B cell (primary cell): ENCODE results near the gene PRKAB1. TPM values are rescaled to one million over a fixed set of nuclear protein-coding genes. Genes with fewer than 3 reads are reported as not detected.

Experiments used
- ATAC-seq: fragments of 200-7000 bp; cut with Tn5 transposase; one replicate; pipeline ENCODE4 v1.10.0; 2021; ENCODE audit warnings: low read depth, mild to moderate bottlenecking, moderate number of reproducible peaks, moderate library complexity
- CTCF ChIA-PET: fragments of 350-600 bp; sonication (Branson Sonifier 250); formaldehyde crosslinking; loops from one replicate; lab custom pipeline; 2021; ENCODE audit warnings: antibody characterized with exemption, inconsistent platforms; lab: Charles Lee
- POLR2A ChIA-PET: fragments of 350-600 bp; sonication (Branson Sonifier 250); formaldehyde crosslinking; loops from one replicate; lab custom pipeline; 2021; ENCODE audit warnings: antibody characterized with exemption; lab: Charles Lee
- DNase-seq: peaks from one replicate; pipeline ENCODE4 v3.0.0; 2013
- H2AFZ ChIP-seq: 2 replicates; pipeline ENCODE4 v1.6.1; 2012; ENCODE audit warnings: mild to moderate bottlenecking, low read depth, low read length; ENCODE audit not compliant: insufficient read depth, poor library complexity, severe bottlenecking
- H3K27ac ChIP-seq, 2 donors: 1 replicate in 1 of 2; 2 replicates in 1 of 2; pipeline ENCODE4 v1.5.1; 2012 to 2013; ENCODE audit warnings: low read length in 2 of 2, mild to moderate bottlenecking in 2 of 2, moderate library complexity in 1 of 2
- H3K27me3 ChIP-seq, 4 experiments: fragments of 200-600 bp in 1 of 4; sonication (generic) in 1 of 4; replicated peaks in 1 of 4; 1 replicate in 2 of 4; 2 replicates in 2 of 4; pipeline versions ENCODE4 v1.6.1 to v1.7.0; 2013 to 2016; ENCODE audit warnings: low read length in 3 of 4, mild to moderate bottlenecking in 2 of 4, mixed read lengths in 1 of 4, moderate library complexity in 1 of 4; ENCODE audit not compliant: insufficient read depth in 4 of 4, control insufficient read depth in 3 of 4; ENCODE audit errors: control extremely low read depth in 1 of 4
- H3K36me3 ChIP-seq, 2 experiments: replicated peaks in 1 of 2; 1 replicate in 1 of 2; 2 replicates in 1 of 2; pipeline versions ENCODE4 v1.6.1 to v1.7.1; 2013; ENCODE audit warnings: low read length in 1 of 2; ENCODE audit not compliant: insufficient read depth in 2 of 2, control insufficient read depth in 1 of 2; ENCODE audit errors: control extremely low read depth in 1 of 2, extremely low read depth in 1 of 2
- H3K4me1 ChIP-seq, 2 donors: fragments of 200-600 bp in 1 of 2; sonication (generic) in 1 of 2; 1 replicate in 1 of 2; 2 replicates in 1 of 2; pipeline versions ENCODE4 v1.5.1 to v1.6.1; 2013 to 2017; ENCODE audit warnings: low read length in 2 of 2; ENCODE audit not compliant: control insufficient read depth in 2 of 2, insufficient read depth in 2 of 2
- H3K4me2 ChIP-seq: replicated peaks from 2 replicates; pipeline ENCODE3; 2012; ENCODE audit warnings: mild to moderate bottlenecking, low read depth, low read length; ENCODE audit not compliant: poor library complexity, severe bottlenecking
- H3K4me3 ChIP-seq, 5 experiments: fragments of 200-600 bp in 1 of 5; sonication (generic) in 1 of 5; 1 replicate in 3 of 5; 2 replicates in 2 of 5; pipeline versions ENCODE4 v1.5.1 to v1.7.0; 2011 to 2016; ENCODE audit warnings: low read length in 4 of 5, mild to moderate bottlenecking in 4 of 5, low read depth in 2 of 5, control low read depth in 1 of 5, moderate library complexity in 1 of 5; ENCODE audit not compliant: insufficient read depth in 1 of 5; ENCODE audit errors: control extremely low read depth in 1 of 5, extremely low read depth in 1 of 5
- H3K79me2 ChIP-seq: fragments of 200-600 bp; sonication (generic); one replicate; pipeline ENCODE4 v1.6.0; 2016; ENCODE audit warnings: low read length; ENCODE audit not compliant: control insufficient read depth, insufficient read depth
- H3K9ac ChIP-seq: fragments of 200-600 bp; sonication (generic); 2 replicates; pipeline ENCODE4 v1.6.1; 2017; ENCODE audit warnings: mild to moderate bottlenecking, low read length, moderate library complexity
- H3K9me3 ChIP-seq, 3 donors: one replicate each; pipeline versions ENCODE4 v1.6.1 to v1.7.1; 2013; ENCODE audit warnings: low read length in 2 of 3; ENCODE audit not compliant: control insufficient read depth in 2 of 3, insufficient read depth in 1 of 3; ENCODE audit errors: control extremely low read depth in 1 of 3
- H4K20me1 ChIP-seq: 2 replicates; pipeline ENCODE4 v1.6.0; 2012; ENCODE audit warnings: mild to moderate bottlenecking, low read length; ENCODE audit not compliant: insufficient read depth, control insufficient read depth, poor library complexity, severe bottlenecking
- H3K27ac Mint-ChIP-seq: one replicate; pipeline ENCODE4 v1.8.0; 2021; ENCODE audit warnings: mixed read lengths
- H3K27me3 Mint-ChIP-seq: one replicate; pipeline ENCODE4 v1.8.0; 2021; ENCODE audit warnings: mixed read lengths
- H3K4me1 Mint-ChIP-seq: one replicate; pipeline ENCODE4 v1.8.0; 2021; ENCODE audit warnings: mixed read lengths
- H3K4me3 Mint-ChIP-seq: one replicate; pipeline ENCODE4 v1.8.0; 2021; ENCODE audit warnings: mixed read lengths
- H3K9me3 Mint-ChIP-seq: one replicate; pipeline ENCODE4 v1.8.0; 2022; ENCODE audit warnings: mixed read lengths; ENCODE audit not compliant: insufficient read depth
- CTCF ChIP-seq: fragments of 200-600 bp; IDR thresholded peaks from one replicate; pipeline ENCODE4 v1.8.0; 2022; ENCODE audit warnings: antibody characterized with exemption, mild to moderate bottlenecking
- EZH2 ChIP-seq: IDR thresholded peaks from 2 replicates; pipeline ENCODE4 v1.6.1; 2012; ENCODE audit warnings: borderline replicate concordance, low read depth, mild to moderate bottlenecking, moderate library complexity, low read length; ENCODE audit not compliant: insufficient read depth, poor library complexity, severe bottlenecking
- WGBS: methylation state at CpG from one replicate; pipeline ENCODE4 v1.1.5; 2013; ENCODE audit warnings: missing lambda C conversion rate; ENCODE audit not compliant: insufficient coverage; 5-methylcytosine and 5-hydroxymethylcytosine counted together
- intact Hi-C: fragments of 100-400 bp; cut with micrococcal nuclease; formaldehyde crosslinking; loops from one replicate; pipeline ENCODE4 v1.10.0; 2022
- polyA plus RNA-seq: library from polyadenylated mRNA; depleted of rRNA; stranded (reverse); fragments of >200 nt; gene quantifications from 2 replicates; pipeline ENCODE4 v1.2.3, GENCODE V29; 2012
- total RNA-seq, 2 donors: library from RNA; stranded (reverse); fragments of 120-200 nt in 1 of 2; gene quantifications; 1 replicate in 1 of 2; 2 replicates in 1 of 2; pipeline versions ENCODE4 v1.2.3 to v1.2.4, GENCODE V29; 2013 to 2022

PRKAB1 gene
- total and polyA plus RNA-seq, 2 donors (not counting 1 experiment from before 2014, with no cell fraction given): 36.4 to 56.4 TPM

- ChIA-PET POLR2A (interaction anchor here (1.2 kb wide), 1 partner anchor 14 kb away, joined by 6 read pairs; the partner anchor contains the start of gene PRKAB1), CTCF (interaction anchor here (0.5 to 4.9 kb wide), 5 partner anchors 12 to 1373 kb away, joined by 3 to 22 read pairs (median 3); partner anchors contain the start of gene PRKAB1)
- Histone ChIP-seq H3K36me3 (peaks cover 5 to 45% of the 10 kb centered on the region in 2 experiments), H3K27me3 (no peaks in the 10 kb centered on the region), H4K20me1 (no peaks in the 10 kb centered on the region), H3K9ac (peak overlapping the region; percentile 58), H3K27ac (peak overlapping the region; percentile 85 to 94), H2AFZ (peak overlapping the region; percentile 67), H3K79me2 (no peaks in the 10 kb centered on the region), H3K4me2 (peak overlapping the region; percentile 70), H3K4me3 (peak overlapping the region in 3 of 5 experiments; percentile 19 to 43 (median 42)), H3K9me3 (peaks cover 0 to 4% (median 0%) of the 10 kb centered on the region in 3 donors), H3K4me1 (peaks cover 19 to 29% of the 10 kb centered on the region in 2 donors)
- TF ChIP-seq CTCF: no peak
- no peak for TF ChIP-seq EZH2
- DNase-seq: peak; percentile 56
- WGBS: 86% methylated on average over 4 of the region's 9 CpGs
- peak; percentile 60 for ATAC-seq
- Mint-ChIP-seq H3K4me3 (peak overlapping the region; percentile 80), H3K27me3 (no peaks in the 10 kb centered on the region), H3K27ac (peak overlapping the region; percentile 95), H3K4me1 (peaks cover 39% of the 10 kb centered on the region), H3K9me3 (no peaks in the 10 kb centered on the region)
- intact Hi-C loops: loop anchor here (1.0 kb wide), 1 partner anchor 15 kb away; no protein-coding TSS in a partner anchor
Measured at GRCh38 chr12:119681728-119682638, 14.1 kb downstream of the PRKAB1 start.
